IPS-18c (cell line): Measurements from ENCODE around the gene BMPR1B.

Experiments used
- H3K4me3 ChIP-seq: 2 replicates; pipeline ENCODE4 v1.7.0; 2013; ENCODE audit warnings: low read depth, mild to moderate bottlenecking, low read length, moderate library complexity; ENCODE audit not compliant: insufficient read depth
- H3K9me3 ChIP-seq: one replicate; pipeline ENCODE4 v1.6.1; 2013; ENCODE audit warnings: mild to moderate bottlenecking, low read length, moderate library complexity; ENCODE audit not compliant: control insufficient read depth, insufficient read depth

Gene BMPR1B

DNA sequence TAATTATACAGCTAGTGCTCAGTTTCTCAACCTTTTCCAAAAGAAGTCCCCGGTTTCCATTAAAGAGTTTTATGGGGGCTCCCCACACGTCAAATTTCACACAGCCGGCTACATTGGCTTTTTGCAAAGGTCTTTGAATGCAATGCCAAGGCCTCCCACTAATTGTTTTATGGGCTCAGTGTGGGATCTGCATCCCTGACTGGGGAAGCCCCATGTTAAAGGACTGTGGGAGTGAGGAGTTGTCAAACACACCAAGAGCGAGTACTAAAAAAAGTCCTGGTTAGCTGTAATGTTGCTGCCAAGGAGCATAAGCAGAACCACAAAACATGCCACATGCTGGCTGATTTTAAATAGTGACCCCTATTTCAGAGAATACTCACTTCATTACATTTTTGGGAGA lies 162.6 kb downstream of the BMPR1B start:
- Histone ChIP-seq H3K4me3 (no peak overlapping the region), H3K9me3 (peaks cover 9% of the 10 kb centered on the region)

- Histone ChIP-seq H3K4me3 (no peak overlapping the region), H3K9me3 (no peaks in the 10 kb centered on the region)
Measured at GRCh38 chr4:94924566-94924965, 166.8 kb downstream of the BMPR1B start.

DNA sequence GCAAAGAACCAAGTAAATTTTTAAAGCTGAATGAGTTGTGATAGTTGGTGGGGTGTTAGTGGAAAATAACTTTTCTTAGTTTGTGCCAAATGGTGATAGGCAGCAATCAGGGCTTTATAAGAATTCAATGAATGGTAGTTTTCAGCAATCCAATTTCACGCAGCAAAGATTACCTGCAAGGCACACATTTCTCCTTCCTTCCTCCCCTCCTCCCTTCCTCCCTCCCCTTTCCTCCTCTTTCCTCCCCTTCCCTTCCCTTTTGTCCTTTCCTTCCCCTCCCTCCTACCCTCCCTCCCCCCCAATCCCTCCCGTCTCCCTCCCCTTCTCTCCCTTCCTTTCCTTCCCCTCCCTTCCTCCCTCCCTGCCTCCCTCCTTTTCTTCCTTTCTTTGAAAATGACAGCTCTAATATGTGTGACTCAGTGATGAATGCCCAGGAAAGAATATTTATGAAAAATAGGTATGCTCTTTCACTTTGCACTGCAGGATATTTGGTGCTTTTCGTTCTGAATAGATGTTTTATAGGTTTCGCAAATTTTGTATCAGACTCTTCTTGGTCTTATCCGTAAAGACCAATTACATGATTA lies 168.1 kb downstream of the BMPR1B start:
- Histone ChIP-seq H3K4me3 (no peak overlapping the region), H3K9me3 (no peaks in the 10 kb centered on the region)

GRCh38 chr4:94926936-94927335 lies 169.2 kb downstream of the BMPR1B start:
- H3K9me3 ChIP-seq, result no peaks in the 10 kb centered on the region
- H3K4me3 ChIP-seq, result no peak overlapping the region

DNA sequence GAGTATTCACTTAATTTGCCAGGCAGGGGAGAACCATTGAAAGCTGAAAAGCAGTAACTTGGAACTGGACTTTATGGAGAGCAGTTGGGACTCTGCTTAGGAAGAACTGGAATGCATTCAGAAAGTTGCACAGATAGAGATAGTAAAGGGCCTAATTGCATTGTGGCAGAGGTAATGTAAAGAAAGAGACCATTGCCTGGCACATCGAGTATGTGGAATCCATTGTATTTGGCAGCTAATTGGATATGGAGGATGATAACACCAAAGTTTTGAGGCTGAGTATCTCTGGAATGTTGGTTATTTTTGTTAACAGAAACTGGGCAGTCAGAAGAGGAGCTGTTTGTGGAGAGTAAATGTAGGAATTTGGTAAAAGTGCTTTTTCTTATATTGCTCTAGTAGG lies 169.9 kb downstream of the BMPR1B start:
- no peaks in the 10 kb centered on the region for H3K9me3 ChIP-seq
- no peak overlapping the region for H3K4me3 ChIP-seq

GRCh38 chr4:94929696-94930095 lies 171.9 kb downstream of the BMPR1B start:
- no peaks in the 10 kb centered on the region for H3K9me3 ChIP-seq
- no peak overlapping the region for H3K4me3 ChIP-seq

DNA sequence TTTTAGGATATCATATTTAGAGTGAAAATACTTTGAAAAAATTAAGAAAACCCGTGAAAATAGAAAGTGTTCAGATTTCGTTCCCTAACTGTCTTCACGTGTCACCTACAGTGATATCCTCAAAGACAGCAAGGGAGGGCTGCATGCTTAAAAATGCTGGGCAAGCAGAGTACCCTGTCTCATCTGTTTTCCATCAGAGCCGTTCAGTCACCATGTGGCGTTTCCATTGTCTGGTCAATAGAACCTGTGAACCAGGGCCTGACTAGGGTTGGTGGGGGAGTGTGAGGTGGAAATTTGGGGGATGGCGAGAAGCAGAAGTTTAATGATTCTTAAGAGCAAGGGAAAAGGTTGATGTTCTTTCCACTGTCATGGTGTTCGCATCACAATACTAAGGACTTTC lies 173.9 kb downstream of the BMPR1B start:
- Histone ChIP-seq H3K4me3 (no peak overlapping the region), H3K9me3 (no peaks in the 10 kb centered on the region)

DNA sequence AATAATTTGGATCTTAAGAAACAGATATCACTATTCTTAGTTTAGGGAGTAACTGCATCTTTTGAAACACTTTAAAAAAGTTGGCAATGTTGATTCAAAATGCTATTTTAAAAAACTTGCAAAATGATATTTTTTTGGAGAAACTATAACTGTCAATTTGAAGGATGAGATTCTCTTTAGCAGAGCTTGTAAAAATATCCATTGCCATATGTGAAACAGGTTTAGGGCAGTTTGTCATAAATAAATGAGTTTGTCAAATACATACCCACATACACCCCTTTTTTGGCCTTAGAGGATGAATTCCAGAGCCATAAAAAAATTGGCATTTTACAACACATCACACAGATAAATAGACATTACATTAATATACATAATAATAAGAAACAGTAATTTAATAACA lies 174.6 kb downstream of the BMPR1B start:
- H3K4me3 ChIP-seq, result no peak overlapping the region
- no peaks in the 10 kb centered on the region for H3K9me3 ChIP-seq

GRCh38 chr4:94933799-94934198 lies 176.0 kb downstream of the BMPR1B start:
- H3K4me3 ChIP-seq, result no peak overlapping the region
- H3K9me3 ChIP-seq, result no peaks in the 10 kb centered on the region

DNA sequence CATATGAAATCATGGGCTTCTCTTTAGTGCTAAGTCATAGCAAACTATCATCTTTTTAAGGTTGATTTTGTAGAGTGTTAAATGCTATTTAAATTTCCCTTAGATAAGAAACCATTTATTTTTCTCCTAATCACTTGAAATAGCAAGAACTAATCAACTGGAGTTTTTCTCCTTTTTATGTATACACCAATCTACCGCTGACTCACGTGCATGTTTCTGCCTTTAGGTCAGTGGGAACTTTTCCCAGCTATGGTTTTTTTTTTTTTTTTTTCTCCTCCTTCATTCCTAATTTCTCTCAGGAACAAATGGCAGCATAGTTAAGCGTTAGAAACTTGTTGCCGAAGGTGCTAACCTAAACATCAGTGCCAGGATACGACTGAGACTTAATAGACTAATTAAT lies 176.4 kb downstream of the BMPR1B start:
- Histone ChIP-seq H3K4me3 (no peak overlapping the region), H3K9me3 (no peaks in the 10 kb centered on the region)

GRCh38 chr4:94934864-94935263 lies 177.1 kb downstream of the BMPR1B start:
- Histone ChIP-seq H3K9me3 (no peaks in the 10 kb centered on the region), H3K4me3 (no peak overlapping the region)

- Histone ChIP-seq H3K4me3 (no peak overlapping the region), H3K9me3 (no peaks in the 10 kb centered on the region)
Measured at GRCh38 chr4:94936854-94937253, 179.1 kb downstream of the BMPR1B start.

GRCh38 chr4:94939791-94940519 lies 182.2 kb downstream of the BMPR1B start:
- Histone ChIP-seq H3K4me3 (no peak overlapping the region), H3K9me3 (no peaks in the 10 kb centered on the region)

- H3K9me3 ChIP-seq, result no peaks in the 10 kb centered on the region
- no peak overlapping the region for H3K4me3 ChIP-seq
Measured at GRCh38 chr4:94940520-94940908, 182.8 kb downstream of the BMPR1B start.

DNA sequence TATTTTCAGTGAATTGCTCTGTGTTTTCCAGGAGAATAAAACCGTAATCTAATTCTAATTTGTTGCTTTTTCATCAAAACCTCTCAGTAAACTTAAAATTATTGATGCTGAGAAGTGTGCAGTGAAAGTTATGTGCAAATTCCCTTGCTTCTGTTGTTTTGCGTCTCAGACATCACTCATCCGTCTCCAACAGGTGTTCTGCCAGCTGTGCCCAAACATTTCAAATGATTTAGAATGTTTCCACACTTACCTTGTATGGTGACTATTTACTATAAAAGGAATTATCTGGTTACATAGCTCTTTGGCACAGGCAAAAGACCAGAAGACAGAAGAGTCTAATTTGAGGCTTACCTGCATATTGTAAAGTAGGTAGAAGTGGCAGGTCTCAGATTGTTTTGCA lies 184.0 kb downstream of the BMPR1B start:
- no peak overlapping the region for H3K4me3 ChIP-seq
- H3K9me3 ChIP-seq, result no peaks in the 10 kb centered on the region

DNA sequence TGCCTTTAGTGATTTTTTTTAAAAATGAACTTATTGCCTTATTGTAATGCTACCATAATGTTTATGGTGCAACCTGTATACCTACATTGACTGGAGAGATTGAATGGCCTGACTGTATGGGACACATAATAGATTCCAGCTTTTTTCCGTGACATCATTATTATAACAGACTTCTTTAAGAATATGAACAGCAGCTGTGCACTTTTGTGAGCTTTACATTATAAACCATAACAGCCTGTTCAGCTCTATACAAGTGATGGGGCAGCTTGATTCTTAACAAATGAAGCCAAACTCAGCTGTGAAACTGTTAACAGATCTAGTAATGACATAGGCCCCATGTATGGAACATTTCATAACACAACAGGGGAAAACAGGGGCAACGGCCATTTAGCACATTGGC lies 187.0 kb downstream of the BMPR1B start:
- Histone ChIP-seq H3K4me3 (no peak overlapping the region), H3K9me3 (no peaks in the 10 kb centered on the region)

DNA sequence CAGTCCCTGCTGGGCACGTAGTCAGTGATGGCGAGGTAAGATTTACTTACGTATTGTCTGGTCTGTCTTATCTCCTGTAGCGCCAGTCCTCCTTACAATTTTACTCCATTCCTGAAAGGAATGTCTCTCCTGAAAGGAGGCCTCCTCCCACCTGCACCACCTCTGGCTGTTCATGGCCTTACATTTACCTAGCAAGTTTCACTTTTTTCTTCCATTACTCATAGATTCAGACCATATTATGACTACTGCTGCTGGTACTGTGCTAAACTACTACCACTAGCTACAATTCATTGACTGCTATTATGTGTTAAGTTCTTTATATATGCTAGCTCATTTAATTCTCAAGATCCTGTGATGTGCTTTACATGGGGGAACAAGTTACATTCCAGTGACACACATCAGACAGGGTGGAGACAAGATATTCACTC lies 189.9 kb downstream of the BMPR1B start:
- Histone ChIP-seq H3K9me3 (no peaks in the 10 kb centered on the region), H3K4me3 (no peak overlapping the region)

DNA sequence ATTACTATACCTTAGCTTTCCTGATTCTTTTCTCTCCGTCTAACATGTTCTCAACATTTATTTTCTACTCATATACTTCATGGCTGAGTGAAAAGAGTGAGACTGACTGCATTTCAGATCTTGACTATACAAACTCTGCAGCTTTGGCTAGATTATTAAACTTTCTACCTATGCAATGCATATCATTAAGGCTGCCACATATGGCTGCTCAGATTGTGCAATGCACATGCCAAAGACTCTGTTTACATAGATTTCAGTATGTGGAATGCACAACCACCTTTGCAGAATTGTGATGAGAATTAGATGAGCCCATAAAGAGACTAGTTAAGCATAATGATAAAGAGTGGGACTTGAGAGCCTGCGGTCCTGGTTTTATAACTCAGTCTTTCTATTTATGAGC lies 196.5 kb downstream of the BMPR1B start:
- no peak overlapping the region for H3K4me3 ChIP-seq
- no peaks in the 10 kb centered on the region for H3K9me3 ChIP-seq

- no peak overlapping the region for H3K4me3 ChIP-seq
- no peaks in the 10 kb centered on the region for H3K9me3 ChIP-seq
Measured at GRCh38 chr4:94957030-94957429, 199.3 kb downstream of the BMPR1B start.
